ENCODE measurements around the gene KCTD14.

GRCh38 chr11:78057462-78058055 lies 34.5 kb upstream of the KCTD14 start:
- TF ChIP-seq CTCF (IDR thresholded peaks at IDR 0.05) (no peak), ZFX (IDR thresholded peaks at IDR 0.05; ENCODE audit: borderline replicate concordance) (no peak)

All from 22Rv1 (cell line).